Measurements from ENCODE around the gene CAMSAP1. TPM values are rescaled to one million over a fixed set of nuclear protein-coding genes. Genes with fewer than 3 reads are reported as not detected.

The CAMSAP1 gene
- total RNA-seq, 6 experiments from 2014 or later = 5.2 to 16.1 (median 10.4) TPM

- Histone ChIP-seq H3K4me1 (no peaks in the 10 kb centered on the region), H3K4me3 (no peak overlapping the region), H3K27ac (no peak overlapping the region), H3K9me3 (no peaks in the 10 kb centered on the region), H3K36me3 (peaks cover 0 to 74% (median 22%) of the 10 kb centered on the region in 4 donors), H3K27me3 (no peaks in the 10 kb centered on the region)
- no peak for ATAC-seq
- peak in 1 of 3 donors; percentile 23 for DNase-seq
- intact Hi-C loops (cut with DNase I) = no loop called here
- 91% methylated on average over 10 of the region's 13 CpGs for WGBS (ENCODE audit: insufficient coverage, low coverage, low lambda C conversion rate, missing lambda C conversion rate)
- no peak for TF ChIP-seq CTCF (IDR thresholded peaks at IDR 0.05)
- no peak for TF ChIP-seq POLR2A (IDR thresholded peaks at IDR 0.05)
Measured at GRCh38 chr9:135819905-135820304, 87.4 kb downstream of the CAMSAP1 start.

- DNase-seq (peak in 1 of 3 donors; percentile 38), ATAC-seq (no peak)
- no peaks in the 10 kb centered on the region for H3K4me1 ChIP-seq
- no peak overlapping the region for H3K4me3 ChIP-seq
- no peak for TF ChIP-seq POLR2A (IDR thresholded peaks at IDR 0.05)
- no peak for TF ChIP-seq CTCF (IDR thresholded peaks at IDR 0.05)
- WGBS (ENCODE audit: insufficient coverage, low coverage, low lambda C conversion rate, missing lambda C conversion rate) = 97% methylated on average over 19 of the region's 43 CpGs
- no peaks in the 10 kb centered on the region for H3K27me3 ChIP-seq
- intact Hi-C loops (cut with DNase I) = no loop called here
- H3K27ac ChIP-seq = no peak overlapping the region
- no peaks in the 10 kb centered on the region for H3K9me3 ChIP-seq
- peaks cover 0 to 72% (median 22%) of the 10 kb centered on the region in 4 donors for H3K36me3 ChIP-seq
Measured at GRCh38 chr9:135818718-135819475, 88.4 kb downstream of the CAMSAP1 start.

GRCh38 chr9:135817951-135818717, 89.2 kb downstream of the CAMSAP1 start:
- ATAC-seq (no peak), DNase-seq (peak in 1 of 3 donors; percentile 39)
- WGBS (ENCODE audit: insufficient coverage, low coverage, low lambda C conversion rate, missing lambda C conversion rate) = 95% methylated on average over 8 of the region's 66 CpGs
- H3K4me3 ChIP-seq = no peak overlapping the region
- intact Hi-C loops (cut with DNase I) = no loop called here
- no peak overlapping the region for H3K27ac ChIP-seq
- TF ChIP-seq CTCF (IDR thresholded peaks at IDR 0.05) (no peak), POLR2A (IDR thresholded peaks at IDR 0.05) (no peak)
- peaks cover 0 to 72% (median 20%) of the 10 kb centered on the region in 4 donors for H3K36me3 ChIP-seq
- H3K27me3 ChIP-seq = no peaks in the 10 kb centered on the region
- H3K4me1 ChIP-seq = no peaks in the 10 kb centered on the region
- no peaks in the 10 kb centered on the region for H3K9me3 ChIP-seq

- Histone ChIP-seq H3K9me3 (no peaks in the 10 kb centered on the region), H3K27me3 (no peaks in the 10 kb centered on the region), H3K36me3 (peaks cover 0 to 63% (median 14%) of the 10 kb centered on the region in 4 donors), H3K4me1 (no peaks in the 10 kb centered on the region), H3K4me3 (no peak overlapping the region), H3K27ac (no peak overlapping the region)
- DNase-seq (peak in 1 of 3 donors; percentile 23), ATAC-seq (no peak)
- 93% methylated on average over 3 of the region's 12 CpGs for WGBS (ENCODE audit: insufficient coverage, low coverage, low lambda C conversion rate, missing lambda C conversion rate)
- intact Hi-C loops (cut with DNase I) = no loop called here
- TF ChIP-seq CTCF (IDR thresholded peaks at IDR 0.05) (no peak), POLR2A (IDR thresholded peaks at IDR 0.05) (no peak)
Measured at GRCh38 chr9:135816651-135816970, 90.7 kb downstream of the CAMSAP1 start.
